Central memory CD8-positive, alpha-beta T cell (primary cell): ENCODE measurements around the gene MRPL37.
A peak's percentile ranks its signal among the peaks of the same experiment; 100 is the strongest.

Source experiments
- ATAC-seq: fragments of 150-1000 bp; cut with Tn5 transposase; replicated peaks from 2 replicates; pipeline ENCODE4 v1.10.0; 2022; ENCODE audit warnings: mild to moderate bottlenecking, moderate FRiP score, moderate number of reproducible peaks; ENCODE audit not compliant: poor library complexity, severe bottlenecking; ENCODE audit errors: extremely low read depth
- DNase-seq, 2 donors: peaks; one replicate each; pipeline ENCODE4 v3.0.0; 2021; ENCODE audit warnings: low spot score in 2 of 2
- H3K27ac Mint-ChIP-seq: one replicate; pipeline ENCODE4 v1.8.0; 2022; ENCODE audit warnings: low read depth, mild to moderate bottlenecking, moderate library complexity, mixed read lengths
- H3K27me3 Mint-ChIP-seq: one replicate; pipeline ENCODE4 v1.8.0; 2022; ENCODE audit warnings: mixed read lengths
- H3K36me3 Mint-ChIP-seq: one replicate; pipeline ENCODE4 v1.8.0; 2022; ENCODE audit warnings: mild to moderate bottlenecking, moderate library complexity, mixed read lengths; ENCODE audit not compliant: insufficient read depth
- H3K4me1 Mint-ChIP-seq: one replicate; pipeline ENCODE4 v1.8.0; 2022; ENCODE audit warnings: mixed read lengths
- H3K4me3 Mint-ChIP-seq: one replicate; pipeline ENCODE4 v1.8.0; 2022; ENCODE audit warnings: mild to moderate bottlenecking, moderate library complexity, mixed read lengths
- H3K9me3 Mint-ChIP-seq: one replicate; pipeline ENCODE4 v1.8.0; 2022; ENCODE audit warnings: mixed read lengths

MRPL37 gene

DNA sequence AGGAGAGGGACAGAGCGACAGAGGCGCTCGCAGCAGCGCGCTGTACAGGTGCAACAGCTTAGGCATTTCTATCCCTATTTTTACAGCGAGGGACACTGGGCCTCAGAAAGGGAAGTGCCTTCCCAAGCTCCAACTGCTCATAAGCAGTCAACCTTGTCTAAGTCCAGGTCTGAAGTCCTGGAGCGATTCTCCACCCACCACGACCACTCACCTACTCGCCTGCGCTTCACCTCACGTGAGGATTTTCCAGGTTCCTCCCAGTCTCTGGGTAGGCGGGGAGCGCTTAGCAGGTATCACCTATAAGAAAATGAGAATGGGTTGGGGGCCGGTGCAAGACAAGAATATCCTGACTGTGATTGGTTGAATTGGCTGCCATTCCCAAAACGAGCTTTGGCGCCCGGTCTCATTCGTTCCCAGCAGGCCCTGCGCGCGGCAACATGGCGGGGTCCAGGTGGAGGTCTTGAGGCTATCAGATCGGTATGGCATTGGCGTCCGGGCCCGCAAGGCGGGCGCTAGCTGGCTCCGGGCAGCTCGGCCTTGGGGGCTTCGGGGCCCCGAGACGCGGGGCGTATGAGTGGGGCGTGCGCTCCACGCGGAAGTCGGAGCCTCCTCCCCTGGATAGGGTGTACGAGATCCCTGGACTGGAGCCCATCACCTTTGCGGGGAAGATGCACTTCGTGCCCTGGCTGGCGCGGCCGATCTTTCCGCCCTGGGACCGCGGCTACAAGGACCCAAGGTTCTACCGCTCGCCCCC, at the start of gene MRPL37, which contains the start of gene CYB5RL:
Gene MRPL37 (plus strand): TSS at position 403 of the 754 bp plus-strand sequence. CDS start 77 bp downstream, at position 480.
Gene CYB5RL (minus strand): TSS at position 266 of the 754 bp plus-strand sequence. CDS start 4,414 bp downstream, outside the sequence.
- Mint-ChIP-seq H3K27me3 (no peaks in the 10 kb centered on the region), H3K4me3 (peak within 1 kb of the TSS; percentile 93), H3K4me1 (peaks cover 36% of the 10 kb centered on the region), H3K9me3 (no peaks in the 10 kb centered on the region), H3K27ac (peak within 1 kb of the TSS; percentile 92), H3K36me3 (peaks cover 19% of the 10 kb centered on the region)
- ATAC-seq = peak; percentile 98
- DNase-seq = peak; percentile 70 to 81

DNA sequence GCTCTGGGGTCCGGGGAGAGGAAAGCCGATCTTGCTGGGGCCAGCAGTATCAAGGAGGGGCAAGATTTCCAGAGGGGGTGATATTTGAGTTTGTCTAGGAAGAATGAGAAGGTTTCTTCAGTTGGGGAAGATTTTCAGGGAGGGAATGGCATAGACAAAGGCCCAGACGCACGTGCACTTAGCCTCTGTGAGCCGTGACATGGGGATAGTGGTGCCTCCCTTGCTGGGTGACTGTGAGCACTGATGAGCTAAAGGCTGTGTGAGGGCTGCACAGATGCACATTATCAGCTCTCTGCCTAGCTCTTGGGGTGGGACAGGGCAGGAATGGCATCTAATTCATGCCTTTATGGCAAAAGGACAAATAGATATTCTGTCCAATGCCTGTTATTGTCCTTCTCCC, 49.0 kb upstream of the MRPL37 start:
- no peak overlapping the region for H3K27ac Mint-ChIP-seq

DNA sequence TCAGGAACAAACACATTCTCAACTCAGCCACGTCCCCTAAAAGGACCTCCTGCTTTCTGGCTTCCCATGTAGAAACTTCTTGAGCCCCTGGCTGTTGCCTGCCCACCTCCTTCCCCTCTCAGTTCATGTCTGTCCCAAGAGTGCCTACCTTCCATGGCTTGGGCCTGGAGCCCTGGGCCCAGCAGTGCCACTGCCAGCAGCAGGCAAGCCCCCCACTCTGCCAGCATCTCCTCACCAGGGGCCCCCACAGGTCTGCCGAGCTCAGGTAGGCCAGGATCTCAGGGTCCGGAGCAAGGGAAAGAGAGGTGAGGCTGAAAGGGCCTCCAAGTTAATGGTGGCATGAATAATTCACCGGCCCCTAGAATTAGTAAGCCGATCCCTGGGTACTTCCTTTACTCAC, 47.3 kb upstream of the MRPL37 start, which contains the start of gene CDCP2:
Gene CDCP2 (minus strand): TSS at position 305 of the 400 bp plus-strand sequence. CDS start 78 bp downstream, at position 227.
- DNase-seq (no peak), ATAC-seq (no peak)
- no peak within 1 kb of the TSS for H3K4me3 Mint-ChIP-seq
- H3K36me3 Mint-ChIP-seq = no peaks in the 10 kb centered on the region
- H3K4me1 Mint-ChIP-seq = no peaks in the 10 kb centered on the region
- peaks cover 6% of the 10 kb centered on the region for H3K27me3 Mint-ChIP-seq
- H3K27ac Mint-ChIP-seq = no peak within 1 kb of the TSS
- H3K9me3 Mint-ChIP-seq = no peaks in the 10 kb centered on the region

More for the DNA sequence above, 49.0 kb upstream of the MRPL37 start:
- no peak for ATAC-seq
- DNase-seq = no peak
- Mint-ChIP-seq H3K4me3 (no peak overlapping the region), H3K9me3 (no peaks in the 10 kb centered on the region), H3K27me3 (no peaks in the 10 kb centered on the region), H3K36me3 (no peaks in the 10 kb centered on the region), H3K4me1 (no peaks in the 10 kb centered on the region)

DNA sequence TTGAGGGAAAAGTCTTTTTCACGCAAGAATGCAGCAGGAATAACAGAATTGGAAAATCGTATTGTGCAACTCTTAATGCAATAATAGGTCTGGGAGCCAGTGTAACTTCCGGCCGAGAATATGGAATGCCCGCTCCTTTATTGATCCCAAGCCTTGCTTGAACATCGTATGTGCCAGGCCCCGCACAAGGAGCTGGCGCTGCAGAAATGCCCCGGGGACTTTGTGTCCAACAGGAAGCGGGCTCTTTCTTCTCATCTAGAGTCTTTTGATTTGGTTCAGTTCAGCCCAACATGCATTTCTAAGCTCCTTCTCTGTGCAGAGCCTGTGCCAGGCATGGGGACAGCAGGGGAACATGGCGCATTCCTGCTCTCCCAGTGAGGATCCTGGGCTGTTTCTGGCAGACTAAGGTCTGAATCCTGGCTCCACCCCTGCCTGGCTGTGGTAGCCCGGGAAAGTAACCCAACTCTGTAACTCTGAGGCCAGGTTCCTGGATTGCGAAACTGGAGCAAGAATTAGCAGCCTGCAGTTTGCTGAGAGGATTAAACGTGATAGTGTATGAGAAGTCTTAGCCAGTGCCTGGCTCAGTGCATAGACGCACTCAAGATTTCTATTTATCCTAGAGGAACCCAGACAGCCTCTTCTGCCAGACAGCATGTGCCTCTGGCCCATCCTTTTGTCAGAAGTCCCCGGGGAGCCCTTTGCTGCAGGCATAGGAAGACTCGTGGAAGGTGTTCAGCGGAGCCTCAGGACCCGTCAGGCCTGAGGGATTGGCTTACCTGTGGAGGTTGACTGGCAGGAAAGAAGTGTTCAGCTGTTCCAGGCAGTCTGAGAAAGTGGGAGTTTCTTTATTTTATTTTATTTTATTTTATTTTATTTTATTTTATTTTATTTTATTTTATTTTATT, 46.2 kb upstream of the MRPL37 start:
- no peak for ATAC-seq
- Mint-ChIP-seq H3K9me3 (no peaks in the 10 kb centered on the region), H3K4me3 (no peak overlapping the region), H3K27me3 (peaks cover 6% of the 10 kb centered on the region), H3K4me1 (no peaks in the 10 kb centered on the region), H3K36me3 (no peaks in the 10 kb centered on the region), H3K27ac (no peak overlapping the region)
- DNase-seq = no peak

DNA sequence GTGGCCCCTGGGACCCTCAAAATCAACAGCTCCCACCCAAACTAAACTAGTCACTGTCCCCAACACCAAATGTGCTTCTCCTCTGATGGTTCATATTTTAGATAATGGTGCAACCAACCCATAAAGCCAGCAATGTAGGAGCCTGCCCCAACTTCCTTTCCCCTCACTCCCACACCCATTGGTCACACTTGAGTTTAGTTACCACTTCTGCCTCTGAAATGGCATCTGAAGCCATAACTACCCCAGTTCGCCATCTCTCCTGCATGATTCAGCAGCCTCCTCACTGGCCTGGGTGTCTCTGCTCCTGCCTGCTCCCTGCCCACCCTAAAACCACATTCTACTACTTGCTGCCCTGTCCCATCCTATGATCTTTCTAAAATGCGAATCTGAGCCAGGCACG, 43.8 kb upstream of the MRPL37 start:
- ATAC-seq (no peak), DNase-seq (no peak)
- Mint-ChIP-seq H3K27me3 (peaks cover 7% of the 10 kb centered on the region), H3K36me3 (no peaks in the 10 kb centered on the region), H3K9me3 (no peaks in the 10 kb centered on the region), H3K4me3 (no peak overlapping the region), H3K4me1 (no peaks in the 10 kb centered on the region), H3K27ac (no peak overlapping the region)

DNA sequence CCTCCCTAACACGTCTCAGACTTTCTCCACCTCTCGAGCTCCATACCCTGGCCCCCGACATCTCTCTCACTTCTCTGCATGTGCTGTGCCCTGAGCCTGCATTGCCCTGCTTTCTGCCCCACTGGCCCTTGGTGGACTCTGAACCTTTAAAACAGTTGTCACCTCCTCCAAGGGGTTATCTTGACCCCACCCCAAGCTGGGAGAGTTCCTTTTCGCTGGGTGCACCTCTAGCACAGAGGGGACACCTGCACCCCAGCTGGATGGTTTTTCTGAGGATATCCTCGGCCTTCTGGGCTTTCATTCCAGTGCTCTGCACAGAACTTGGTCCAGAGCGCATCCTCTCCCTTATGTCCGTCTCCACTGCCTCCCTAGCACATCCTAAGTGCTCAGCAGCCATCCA, 43.0 kb upstream of the MRPL37 start:
- Mint-ChIP-seq H3K27ac (no peak overlapping the region), H3K9me3 (no peaks in the 10 kb centered on the region), H3K27me3 (peaks cover 14% of the 10 kb centered on the region), H3K4me1 (no peaks in the 10 kb centered on the region), H3K36me3 (no peaks in the 10 kb centered on the region), H3K4me3 (no peak overlapping the region)
- DNase-seq = no peak
- ATAC-seq = no peak

DNA sequence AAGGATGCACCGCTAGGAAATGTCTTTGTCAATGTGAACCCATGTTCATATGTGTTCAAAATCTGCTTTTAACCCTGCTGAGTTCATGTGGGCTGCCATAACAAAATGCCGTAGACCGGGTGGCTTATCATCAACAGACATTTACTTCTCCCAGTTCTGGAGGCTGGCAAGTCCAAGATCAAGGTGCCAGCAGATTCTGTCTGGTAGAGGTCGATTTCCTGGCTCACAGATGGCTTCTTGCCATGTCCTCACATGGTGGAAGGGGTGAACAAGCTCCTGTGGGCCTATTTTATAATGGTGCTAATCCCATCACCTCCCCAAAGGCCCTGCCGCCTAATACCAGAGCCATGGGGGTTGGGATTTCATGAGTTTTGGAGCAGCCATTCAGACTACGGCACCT, 42.6 kb upstream of the MRPL37 start:
- Mint-ChIP-seq H3K9me3 (no peaks in the 10 kb centered on the region), H3K36me3 (no peaks in the 10 kb centered on the region), H3K27ac (no peak overlapping the region), H3K4me1 (no peaks in the 10 kb centered on the region), H3K27me3 (peaks cover 16% of the 10 kb centered on the region), H3K4me3 (no peak overlapping the region)
- ATAC-seq = no peak
- DNase-seq = no peak

DNA sequence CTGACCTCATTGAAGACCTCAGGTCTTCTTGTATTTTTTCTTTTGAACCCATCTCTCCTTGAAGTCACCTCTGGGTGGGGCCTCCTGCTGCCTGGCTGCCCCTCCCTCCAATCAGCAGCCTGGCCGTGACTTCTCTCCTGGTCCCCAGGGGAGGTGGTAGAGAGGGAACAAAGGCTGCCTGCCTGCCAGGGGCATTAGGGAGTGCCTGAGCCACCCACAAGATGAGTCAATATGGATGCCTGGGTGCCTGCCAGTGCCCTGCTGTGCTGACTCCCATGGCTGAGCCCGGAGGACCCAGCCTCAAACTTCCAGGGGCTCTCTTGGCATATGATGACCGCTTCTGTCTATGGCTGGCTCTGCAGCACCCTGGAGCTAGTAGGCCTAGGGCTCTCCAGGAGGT, 41.9 kb upstream of the MRPL37 start:
- DNase-seq (no peak), ATAC-seq (no peak)
- Mint-ChIP-seq H3K27me3 (peaks cover 16% of the 10 kb centered on the region), H3K4me1 (no peaks in the 10 kb centered on the region), H3K36me3 (no peaks in the 10 kb centered on the region), H3K4me3 (no peak overlapping the region), H3K9me3 (no peaks in the 10 kb centered on the region), H3K27ac (no peak overlapping the region)

DNA sequence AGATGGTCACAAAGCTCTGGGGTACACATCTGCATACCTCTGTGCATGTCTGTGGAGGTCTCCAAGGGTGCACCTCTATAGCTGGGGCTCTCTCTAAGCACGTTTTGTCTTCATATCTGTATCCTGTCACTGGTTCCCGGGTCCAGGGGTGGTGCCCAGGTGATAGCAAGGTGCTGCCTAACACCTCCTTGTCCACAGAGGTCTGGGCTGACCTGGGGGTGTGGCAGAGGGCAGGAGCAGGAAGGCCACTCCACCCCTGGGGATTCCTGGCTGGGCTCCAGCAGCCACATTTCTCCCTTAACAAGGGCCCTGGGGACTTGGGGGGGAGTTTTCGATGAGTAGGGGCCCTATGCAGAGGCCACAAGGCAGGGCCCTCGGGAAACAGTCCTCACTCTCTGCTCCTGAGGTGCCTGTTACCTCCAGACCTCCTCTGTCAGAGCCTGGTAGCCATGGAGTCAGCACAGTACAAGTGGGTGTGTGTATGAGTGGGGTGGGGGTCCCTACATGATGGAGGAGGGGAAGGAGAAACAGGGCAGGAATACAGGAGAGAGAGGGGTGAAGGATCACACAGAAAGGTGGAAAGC, 40.1 kb upstream of the MRPL37 start:
- Mint-ChIP-seq H3K27me3 (peaks cover 16% of the 10 kb centered on the region), H3K9me3 (no peaks in the 10 kb centered on the region), H3K4me3 (no peak overlapping the region), H3K4me1 (no peaks in the 10 kb centered on the region), H3K27ac (no peak overlapping the region), H3K36me3 (no peaks in the 10 kb centered on the region)
- ATAC-seq = no peak
- DNase-seq = no peak

DNA sequence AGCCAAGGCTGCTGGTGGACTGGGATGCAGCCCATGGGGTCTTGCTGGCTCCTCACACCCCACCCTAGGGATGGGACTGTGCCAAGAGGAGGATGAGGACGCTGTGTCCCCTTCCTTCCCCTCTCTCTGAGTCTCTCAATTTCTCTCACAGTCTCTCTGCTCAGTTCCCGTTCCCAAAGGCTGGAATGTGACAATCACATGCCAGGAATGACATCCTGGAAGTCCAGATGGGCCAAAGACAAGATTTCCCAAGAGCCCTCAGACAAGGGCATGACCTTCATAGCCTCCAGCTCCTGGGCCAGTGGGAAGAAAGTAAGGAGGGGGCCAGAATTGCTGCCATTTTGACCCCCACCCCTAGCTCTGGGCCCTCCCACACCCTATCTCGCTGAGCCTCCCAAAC, 39.6 kb upstream of the MRPL37 start:
- Mint-ChIP-seq H3K27ac (no peak overlapping the region), H3K9me3 (no peaks in the 10 kb centered on the region), H3K36me3 (no peaks in the 10 kb centered on the region), H3K27me3 (peaks cover 16% of the 10 kb centered on the region), H3K4me3 (no peak overlapping the region), H3K4me1 (no peaks in the 10 kb centered on the region)
- ATAC-seq (no peak), DNase-seq (no peak)

DNA sequence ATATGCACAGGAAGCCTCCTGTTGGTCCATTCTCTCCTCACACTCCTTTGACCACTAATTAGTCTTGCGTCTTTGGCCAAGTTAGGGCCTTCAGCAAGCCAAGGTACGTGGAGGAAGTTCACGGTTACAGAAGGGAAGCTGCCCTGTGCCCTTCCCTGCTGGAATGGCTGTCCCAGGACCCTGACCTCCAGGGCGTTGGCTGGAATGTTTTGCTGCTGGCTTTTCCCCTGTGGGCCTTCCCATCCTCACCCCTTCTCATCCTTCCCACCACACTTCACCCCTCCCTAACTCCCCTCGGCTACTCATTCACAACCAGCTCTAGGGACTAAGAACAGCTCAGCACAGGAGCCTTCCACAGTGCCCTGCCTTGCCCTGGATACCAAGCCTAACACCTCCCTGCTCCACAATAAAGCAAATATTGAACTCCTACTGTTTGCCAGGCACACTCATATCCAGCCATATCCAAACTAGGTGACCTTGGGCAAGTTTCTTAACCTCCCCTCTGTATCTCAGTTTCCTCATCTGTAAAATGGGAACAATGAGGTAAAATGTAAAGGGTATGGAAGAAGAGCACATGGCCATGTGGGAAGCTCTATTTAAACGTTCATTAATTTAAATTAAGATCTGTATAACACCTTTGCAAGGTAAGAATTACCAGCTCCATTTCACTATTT, 38.3 kb upstream of the MRPL37 start:
- no peaks in the 10 kb centered on the region for H3K9me3 Mint-ChIP-seq
- no peak overlapping the region for H3K4me3 Mint-ChIP-seq
- H3K36me3 Mint-ChIP-seq = no peaks in the 10 kb centered on the region
- H3K27me3 Mint-ChIP-seq = peaks cover 16% of the 10 kb centered on the region
- ATAC-seq = no peak
- DNase-seq = no peak
- no peaks in the 10 kb centered on the region for H3K4me1 Mint-ChIP-seq
- H3K27ac Mint-ChIP-seq = no peak overlapping the region

DNA sequence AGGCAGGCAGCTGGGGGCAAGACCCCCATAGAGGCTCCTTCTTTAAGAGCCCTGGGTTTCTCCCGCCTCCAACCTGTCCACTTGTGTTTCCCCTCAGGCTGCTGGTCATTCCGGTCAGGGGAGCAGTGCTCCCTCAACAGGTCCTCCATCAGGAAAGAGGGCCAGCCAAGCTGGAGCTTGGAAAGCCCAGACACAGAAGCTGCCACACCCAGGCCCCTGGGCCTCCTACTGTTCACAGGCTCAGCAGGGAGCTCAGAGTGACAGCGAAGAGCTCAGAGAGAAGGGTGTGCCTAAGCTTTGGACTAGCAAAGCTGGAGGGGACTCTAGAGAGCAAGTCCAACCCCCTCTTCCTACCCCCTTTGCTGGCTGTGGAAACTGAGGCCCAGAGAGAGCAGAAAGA, 36.9 kb upstream of the MRPL37 start:
- ATAC-seq (no peak), DNase-seq (no peak)
- no peak overlapping the region for H3K27ac Mint-ChIP-seq
- peaks cover 10% of the 10 kb centered on the region for H3K27me3 Mint-ChIP-seq
- no peaks in the 10 kb centered on the region for H3K9me3 Mint-ChIP-seq
- no peaks in the 10 kb centered on the region for H3K4me1 Mint-ChIP-seq
- H3K36me3 Mint-ChIP-seq = no peaks in the 10 kb centered on the region
- H3K4me3 Mint-ChIP-seq = no peak overlapping the region
